K562 (cell line): ENCODE results near the gene EAF2. TPM values are rescaled to one million over a fixed set of nuclear protein-coding genes. Genes with fewer than 3 reads are reported as not detected.

Experiments used
- ATAC-seq: fragments of 200-7000 bp; cut with Tn5 transposase; 3 replicates; pipeline ENCODE4 v1.9.1; 2020; ENCODE audit warnings: moderate library complexity
- BruUV-seq: library from RNA; stranded (reverse); fragments of 400-500 nt; replicated peaks from 2 replicates; lab custom pipeline; 2021; lab: Mats Ljungman, UMichigan
- CTCF ChIA-PET: fragments of 300-600 bp; formaldehyde crosslinking; extraction: SDS; loops from one replicate; lab custom pipeline; 2021; ENCODE audit warnings: low intra/inter-chr PET ratio; lab: Yijun Ruan, JAX
- POLR2A ChIA-PET: fragments of 300-600, 350-650 bp; sonication (Branson Sonifier 250); formaldehyde crosslinking; extraction: SDS; loops from one replicate; lab custom pipeline; 2021; ENCODE audit warnings: antibody characterized with exemption, inconsistent platforms; lab: Yijun Ruan, JAX
- DNase-seq, 4 experiments: peaks; one replicate each; pipeline versions ENCODE4 v3.0.0 to v3.0.0-alpha.2; 2011 to 2018; ENCODE audit warnings: low spot score in 3 of 4, mixed read lengths in 3 of 4; ENCODE audit errors: extremely low read depth in 1 of 4
- FAIRE-seq: peaks from 2 replicates; lab custom pipeline; 2011; peaks lifted over from hg19 to GRCh38; lab: Jason Lieb, UNC
- H2AFZ ChIP-seq: 2 replicates; pipeline ENCODE4 v1.6.0; 2011; ENCODE audit warnings: low read depth, low read length, control low read depth, inconsistent platforms
- H3K27ac ChIP-seq: fragments of 200-600 bp; 3 replicates; pipeline ENCODE4 v1.8.0; 2011; ENCODE audit warnings: low read depth, mild to moderate bottlenecking, control low read depth, inconsistent platforms, low read length, moderate library complexity, mixed read lengths; ENCODE audit errors: extremely low read depth
- H3K27me3 ChIP-seq, 2 experiments: fragments of 300-600 bp in 1 of 2; 2 replicates in 1 of 2; 3 replicates in 1 of 2; pipeline versions ENCODE4 v1.6.0 to v1.8.0; 2011; ENCODE audit warnings: inconsistent platforms in 2 of 2, low read length in 2 of 2, mild to moderate bottlenecking in 1 of 2, mixed read lengths in 1 of 2, moderate library complexity in 1 of 2; ENCODE audit not compliant: control insufficient read depth in 2 of 2, insufficient read depth in 2 of 2
- H3K36me3 ChIP-seq: fragments of 300-600 bp; 3 replicates; pipeline ENCODE4 v1.8.0; 2011; ENCODE audit warnings: mild to moderate bottlenecking, low read length, inconsistent platforms; ENCODE audit not compliant: control insufficient read depth, insufficient read depth
- H3K4me1 ChIP-seq, 2 experiments: fragments of 200-600 bp in 1 of 2; replicated peaks in 1 of 2; 2 replicates in 1 of 2; 3 replicates in 1 of 2; pipeline versions ENCODE4 v1.5.1 to v1.8.0; 2011; ENCODE audit warnings: inconsistent platforms in 2 of 2, low read length in 2 of 2, mild to moderate bottlenecking in 1 of 2, mixed read lengths in 1 of 2, moderate library complexity in 1 of 2; ENCODE audit not compliant: control insufficient read depth in 2 of 2, insufficient read depth in 2 of 2
- H3K4me2 ChIP-seq: 2 replicates; pipeline ENCODE4 v1.6.1; 2011; ENCODE audit warnings: low read length, control low read depth, inconsistent platforms, mixed read lengths; ENCODE audit not compliant: insufficient read depth
- H3K4me3 ChIP-seq: fragments of 200-600 bp; sonication (generic), shearing (Covaris generic); 2 replicates; pipeline ENCODE4 v1.5.1; 2016; ENCODE audit warnings: control low read depth, inconsistent platforms
- H3K79me2 ChIP-seq: fragments of 200-600 bp; 3 replicates; pipeline ENCODE4 v1.8.0; 2011; ENCODE audit warnings: low read length, inconsistent platforms; ENCODE audit not compliant: control insufficient read depth, insufficient read depth
- H3K9ac ChIP-seq, 2 experiments: 2 replicates each; pipeline versions ENCODE4 v1.6.0 to v1.6.1; 2011; ENCODE audit warnings: low read depth in 2 of 2, low read length in 2 of 2, control low read depth in 1 of 2, inconsistent platforms in 1 of 2, mild to moderate bottlenecking in 1 of 2, mixed read lengths in 1 of 2; ENCODE audit not compliant: insufficient read depth in 1 of 2
- H3K9me1 ChIP-seq: one replicate; pipeline ENCODE4 v1.6.0; 2011; ENCODE audit warnings: inconsistent platforms, mild to moderate bottlenecking, low read length, moderate library complexity; ENCODE audit not compliant: control insufficient read depth, insufficient read depth
- H3K9me3 ChIP-seq: replicated peaks from 2 replicates; pipeline ENCODE4 v1.5.1; 2011; ENCODE audit warnings: low read depth, low read length, inconsistent platforms; ENCODE audit not compliant: control insufficient read depth, insufficient read depth
- H4K20me1 ChIP-seq: replicated peaks from 2 replicates; pipeline ENCODE4 v1.6.1; 2011; ENCODE audit warnings: low read length, inconsistent platforms, mixed read lengths; ENCODE audit not compliant: control insufficient read depth, insufficient read depth
- ASH1L ChIP-seq: fragments of 450-650 bp; IDR thresholded peaks from 2 replicates; pipeline ENCODE4 v1.6.1; 2018; ENCODE audit warnings: borderline replicate concordance, mild to moderate bottlenecking, low read depth; ENCODE audit not compliant: partially characterized antibody
- C11orf30 ChIP-seq: fragments of 450-650 bp; IDR thresholded peaks from 2 replicates; pipeline ENCODE4 v1.6.1; 2016; ENCODE audit warnings: low read depth, mild to moderate bottlenecking
- CBFA2T2 ChIP-seq: fragments of 450-650 bp; conservative IDR thresholded peaks from 2 replicates; pipeline ENCODE4 v1.6.1; 2017; ENCODE audit warnings: mild to moderate bottlenecking
- CBFB ChIP-seq: sonication (generic); formaldehyde crosslinking; IDR thresholded peaks from 2 replicates; pipeline ENCODE4 v1.4.0; 2020; ENCODE audit warnings: mild to moderate bottlenecking, missing genetic modification reagents
- CBX2 ChIP-seq: fragments of 200-600 bp; sonication (generic); IDR thresholded peaks from one replicate; pipeline ENCODE4 v1.6.1; 2012; ENCODE audit warnings: mild to moderate bottlenecking, low read length, inconsistent platforms; ENCODE audit not compliant: insufficient read depth, poor library complexity, severe bottlenecking
- ETV1 ChIP-seq: fragments of 450-650 bp; conservative IDR thresholded peaks from 2 replicates; pipeline ENCODE4 v1.6.1; 2016; ENCODE audit warnings: missing genetic modification characterization, control low read depth, low read depth, missing compliant biosample characterization
- FOXJ3 ChIP-seq: sonication (generic); formaldehyde crosslinking; IDR thresholded peaks from 2 replicates; pipeline ENCODE4 v1.4.0; 2020; ENCODE audit warnings: mild to moderate bottlenecking, missing genetic modification reagents
- HDGF ChIP-seq: fragments of 450-650 bp; IDR thresholded peaks from 2 replicates; pipeline ENCODE4 v1.6.1; 2016
- KLF10 ChIP-seq: fragments of 250-450 bp; sonication (Bioruptor Pico); IDR thresholded peaks from 2 replicates; pipeline ENCODE4 v1.6.1; 2021; ENCODE audit warnings: matching md5 sums
- NFATC3 ChIP-seq: fragments of 450-650 bp; IDR thresholded peaks from 2 replicates; pipeline ENCODE4 v1.6.1; 2017; ENCODE audit warnings: mild to moderate bottlenecking
- SIX5 ChIP-seq, 2 experiments: IDR thresholded peaks; 2 replicates each; pipeline ENCODE4 v1.6.1; 2011; ENCODE audit warnings: low read length in 2 of 2, borderline replicate concordance in 1 of 2, low read depth in 1 of 2, mild to moderate bottlenecking in 1 of 2, moderate library complexity in 1 of 2; ENCODE audit not compliant: insufficient read depth in 1 of 2
- SMAD1 ChIP-seq: fragments of 150-350 bp; IDR thresholded peaks from 2 replicates; pipeline ENCODE4 v1.6.1; 2014; ENCODE audit warnings: low read length, low read depth; ENCODE audit not compliant: partially characterized antibody
- ZBED1 ChIP-seq: IDR thresholded peaks from 2 replicates; pipeline ENCODE4 v1.6.1; 2014
- ZC3H8 ChIP-seq: fragments of 450-650 bp; IDR thresholded peaks from 2 replicates; pipeline ENCODE4 v1.6.1; 2017
- ZNF318 ChIP-seq, 2 experiments: fragments of 450-650 bp; IDR thresholded peaks; 2 replicates each; pipeline ENCODE4 v1.6.1; 2016; ENCODE audit warnings: mild to moderate bottlenecking in 2 of 2, borderline replicate concordance in 1 of 2, low read depth in 1 of 2, moderate library complexity in 1 of 2
- ZSCAN29 ChIP-seq: fragments of 450-650 bp; IDR thresholded peaks from 2 replicates; pipeline ENCODE4 v1.6.1; 2017
- WGBS: fragments of 100-300 bp; shearing (Covaris generic); methylation state at CpG from one replicate; pipeline ENCODE4 v1.1.6; 2016; ENCODE audit warnings: low coverage, mixed read lengths; ENCODE audit not compliant: insufficient coverage; ENCODE audit errors: missing lambda C conversion rate; 5-methylcytosine and 5-hydroxymethylcytosine counted together
- in situ Hi-C: fragments of 300-500 bp; cut with MboI; formaldehyde crosslinking; loops from 4 replicates; pipeline ENCODE4 v1.15.0; 2018; ENCODE audit warnings: inconsistent platforms, mixed read lengths
- intact Hi-C: fragments of 100-400 bp; cut with micrococcal nuclease; formaldehyde crosslinking; loops from 2 replicates; pipeline ENCODE4 v1.14.2; 2022
- polyA plus RNA-seq, 8 experiments: library from polyadenylated mRNA; depleted of rRNA in 4 of 8; stranded (reverse) in 5 of 8; unstranded in 3 of 8; fragments of >200 nt; fragmentation: Nextera tagmentation in 2 of 8; fragmentation: Illumina TruSeq in 1 of 8; extraction: Ambion mirVana in 2 of 8; extraction: Trizol in 1 of 8; gene quantifications; 2 replicates each; pipeline versions ENCODE4 v1.2.1 to v1.2.3, GENCODE V29; 2011 to 2014; ENCODE audit warnings: inconsistent platforms in 1 of 8, missing spikeins in 1 of 8
- total RNA-seq, 7 experiments: library from RNA; depleted of rRNA in 6 of 7; stranded (reverse); fragments of >200 nt in 6 of 7; fragmentation: Illumina TruSeq in 2 of 7; extraction: Trizol in 2 of 7; gene quantifications; 2 replicates each; pipeline versions ENCODE4 v1.2.1 to v1.2.3, GENCODE V29; 2011 to 2021; ENCODE audit warnings: low replicate concordance in 1 of 7
- TF ChIP-seq, protein P1 (sequence below): fragments of 250-450 bp; sonication (Bioruptor Pico); IDR thresholded peaks from 2 replicates; pipeline ENCODE4 v1.6.1; 2021; ENCODE audit warnings: mild to moderate bottlenecking

Gene EAF2
- total and polyA plus RNA-seq, 9 of the 15 experiments (the other 6 are each of a cell fraction or from before 2014, with no cell fraction given): 3.8 to 17.3 (median 6.9) TPM

DNA sequence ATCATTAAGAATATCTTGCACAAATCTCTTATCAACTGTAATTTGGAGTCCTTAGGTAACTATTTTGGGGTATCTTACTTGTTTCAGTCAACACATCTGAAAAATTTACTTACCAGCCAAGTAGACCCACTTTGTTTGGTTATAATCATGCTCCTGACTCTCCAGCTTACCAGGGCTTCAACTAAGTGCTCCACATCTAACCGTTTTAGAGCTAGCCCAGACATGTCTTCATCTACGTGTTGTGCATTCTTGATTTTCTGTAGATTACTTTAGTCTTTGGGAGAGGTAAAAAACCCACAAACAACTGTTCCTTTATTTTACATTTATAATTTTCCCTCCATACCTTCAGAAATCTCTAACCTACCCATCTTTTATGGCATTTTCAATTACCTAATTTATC lies 17.2 kb downstream of the EAF2 start:
- no peak overlapping the region for H3K27ac ChIP-seq
- POLR2A ChIA-PET: interaction anchor here (0.6 kb wide), 1 partner anchor 18 kb away, joined by 3 read pairs; no protein-coding TSS in a partner anchor
- H3K9ac ChIP-seq: no peak overlapping the region
- H3K4me1 ChIP-seq: no peaks in the 10 kb centered on the region
- DNase-seq (no peak), FAIRE-seq (no peak), ATAC-seq (no peak)
- CTCF ChIA-PET: no interaction called here
- in situ Hi-C loops: no loop called here
- no peaks in the 10 kb centered on the region for H4K20me1 ChIP-seq
- no peaks in the 10 kb centered on the region for H3K27me3 ChIP-seq
- no peaks in the 10 kb centered on the region for H3K79me2 ChIP-seq
- H2AFZ ChIP-seq: no peak overlapping the region
- no peak overlapping the region for H3K4me3 ChIP-seq
- no peaks in the 10 kb centered on the region for H3K9me3 ChIP-seq
- H3K36me3 ChIP-seq: no peaks in the 10 kb centered on the region
- no peak overlapping the region for H3K4me2 ChIP-seq
- WGBS: 100% methylated on average over 1 of the region's 2 CpGs
- BruUV-seq: no TSS peak
- intact Hi-C loops: loop anchor here (10.0 kb wide), 2 partner anchors 143 to 307 kb away; partner anchors contain the start of gene POLQ
- no peaks in the 10 kb centered on the region for H3K9me1 ChIP-seq
- TF ChIP-seq CBX2 (no peak), KLF10 (CRISPR knock-in tag) (no peak), ETV1 (tag) (no peak), FOXJ3 (no peak), ZBED1 (no peak), CBFB (CRISPR knock-in tag) (no peak), C11orf30 (no peak), SIX5 (IDR thresholded peaks at IDR 0.05; ENCODE audit: borderline replicate concordance in 1 of 2, insufficient read depth in 1 of 2, low read depth in 1 of 2, low read length in 2 of 2) (no peak), ZSCAN29 (no peak), NFATC3 (no peak), SMAD1 (no peak), ZC3H8 (no peak), CBFA2T2 (no peak), ZNF318 (IDR thresholded peaks at IDR 0.05; ENCODE audit: borderline replicate concordance in 1 of 2, low read depth in 1 of 2) (no peak), ASH1L (no peak), HDGF (no peak)
- TF ChIP-seq, protein P1, sequence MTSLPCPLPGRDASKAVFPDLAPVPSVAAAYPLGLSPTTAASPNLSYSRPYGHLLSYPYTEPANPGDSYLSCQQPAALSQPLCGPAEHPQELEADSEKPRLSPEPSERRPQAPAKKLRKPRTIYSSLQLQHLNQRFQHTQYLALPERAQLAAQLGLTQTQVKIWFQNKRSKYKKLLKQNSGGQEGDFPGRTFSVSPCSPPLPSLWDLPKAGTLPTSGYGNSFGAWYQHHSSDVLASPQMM (CRISPR knock-in tag): no peak
